TTC549 (cell line): Measurements from ENCODE around the gene AUNIP.
A peak's percentile ranks its signal among the peaks of the same experiment; 100 is the strongest.

Experiments used
- FAIRE-seq: peaks from 2 replicates; lab custom pipeline; 2012; peaks lifted over from hg19 to GRCh38; lab: Jason Lieb, UNC

Gene AUNIP

GRCh38 chr1:25858906-25859789, at the start of gene AUNIP:
AUNIP (minus strand) TSS chr1:25859457; CDS start chr1:25859357, 100 bp downstream.
- FAIRE-seq: no peak

- FAIRE-seq: no peak
Measured at GRCh38 chr1:25909040-25909439, 49.8 kb upstream of the AUNIP start.

DNA sequence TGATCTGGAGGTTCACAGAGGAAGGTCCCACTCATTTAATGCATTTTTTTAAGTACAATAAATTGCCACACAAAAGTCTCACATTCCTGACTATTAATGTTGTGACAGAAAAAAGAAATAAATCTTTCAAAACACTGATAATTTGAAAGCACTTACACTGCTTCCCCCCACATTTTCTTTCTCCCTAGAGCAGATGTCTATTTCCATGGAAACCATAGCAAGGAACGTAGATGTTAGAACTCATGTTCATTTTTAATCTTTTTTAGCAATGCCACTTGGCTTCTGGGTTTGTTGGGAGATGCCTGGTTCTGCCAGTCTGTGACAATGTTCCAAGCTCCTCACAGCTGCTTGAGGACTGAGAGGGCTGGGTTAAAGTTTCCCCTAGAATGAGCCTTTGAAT, 48.9 kb upstream of the AUNIP start:
- FAIRE-seq: no peak

GRCh38 chr1:25907601-25908000, 48.3 kb upstream of the AUNIP start:
- no peak for FAIRE-seq

DNA sequence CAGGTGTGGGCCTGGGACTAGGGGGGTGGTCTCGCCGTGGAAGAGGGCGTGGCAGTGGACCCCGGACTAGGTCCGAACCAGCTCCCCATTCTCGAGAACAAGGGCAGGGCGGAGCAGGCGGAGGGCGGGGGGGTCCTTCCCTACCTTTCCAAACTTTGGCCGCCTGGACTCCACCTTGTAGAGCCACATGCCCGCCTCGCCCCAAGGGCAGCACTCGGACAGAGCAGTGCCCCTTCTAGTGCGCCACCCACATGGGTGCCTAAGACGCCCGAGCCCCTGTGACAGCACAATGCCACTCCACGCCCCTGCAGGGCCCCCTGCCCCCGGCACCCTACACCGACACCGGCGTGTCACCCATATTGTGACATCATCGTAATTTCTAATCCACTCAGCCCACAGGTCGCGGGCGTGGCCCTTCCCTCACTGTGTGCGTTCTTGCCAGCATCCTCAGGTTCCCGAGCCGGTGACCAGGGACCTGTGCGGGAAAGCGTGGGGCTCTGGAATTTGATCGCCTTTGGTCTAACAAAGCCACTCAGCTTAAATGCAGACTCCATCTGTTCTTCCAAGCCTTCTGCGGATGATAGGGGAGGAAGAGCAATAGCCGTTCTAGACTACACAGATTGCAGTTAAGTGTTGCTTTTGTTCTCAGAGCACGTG, 47.5 kb upstream of the AUNIP start:
- no peak for FAIRE-seq

DNA sequence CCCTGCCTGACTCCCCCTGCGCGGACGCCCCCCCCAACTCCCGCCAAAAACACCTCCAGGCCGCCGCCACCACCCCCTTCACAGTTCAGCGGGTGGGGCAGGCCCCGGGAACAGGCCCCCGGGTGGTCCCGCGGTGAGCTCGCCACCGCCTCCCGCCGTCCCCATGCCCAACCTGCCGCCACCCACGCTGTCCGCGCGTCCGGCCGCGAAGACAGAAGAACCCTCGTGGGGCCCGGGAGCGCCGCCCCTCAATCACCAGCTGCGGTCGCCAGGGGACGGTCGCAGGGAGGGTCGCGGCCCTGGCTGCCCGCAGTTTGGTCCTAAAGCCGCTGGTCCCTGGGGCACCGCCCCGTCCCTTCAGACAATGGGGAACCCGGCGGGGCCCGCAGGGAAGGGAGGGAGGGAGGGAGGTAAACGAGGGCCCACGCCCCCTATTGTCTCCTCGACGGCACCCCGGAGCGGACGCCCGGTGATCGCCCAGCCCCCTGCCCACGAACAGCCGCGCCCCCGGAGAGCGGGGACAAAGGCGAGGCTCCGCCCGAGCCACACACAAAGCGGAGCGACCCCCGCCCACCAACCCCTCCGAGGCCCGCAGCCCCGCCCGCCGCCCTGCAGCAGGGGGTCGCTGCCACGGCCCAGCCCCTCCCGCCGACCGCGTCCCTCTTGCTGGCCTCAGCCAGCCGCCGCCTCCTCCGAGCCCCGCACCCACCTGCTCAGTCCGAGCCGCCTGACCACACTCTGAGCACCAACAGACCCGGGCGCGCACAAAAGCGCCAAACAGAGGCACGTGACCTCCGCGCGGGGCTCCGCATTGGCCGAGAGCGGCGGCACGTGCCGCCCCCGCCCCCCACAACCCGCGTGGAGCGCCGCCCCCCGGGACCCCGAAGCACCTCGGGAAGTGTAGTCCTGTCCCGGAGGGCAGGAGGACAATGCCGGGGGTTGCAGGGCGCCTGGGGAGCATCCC, 46.7 kb upstream of the AUNIP start, which contains the start of gene STMN1:
Gene STMN1 (minus strand): TSS at position 740 of the 964 bp plus-strand sequence. CDS start 1,743 bp downstream, outside the sequence.
- FAIRE-seq: no peak

DNA sequence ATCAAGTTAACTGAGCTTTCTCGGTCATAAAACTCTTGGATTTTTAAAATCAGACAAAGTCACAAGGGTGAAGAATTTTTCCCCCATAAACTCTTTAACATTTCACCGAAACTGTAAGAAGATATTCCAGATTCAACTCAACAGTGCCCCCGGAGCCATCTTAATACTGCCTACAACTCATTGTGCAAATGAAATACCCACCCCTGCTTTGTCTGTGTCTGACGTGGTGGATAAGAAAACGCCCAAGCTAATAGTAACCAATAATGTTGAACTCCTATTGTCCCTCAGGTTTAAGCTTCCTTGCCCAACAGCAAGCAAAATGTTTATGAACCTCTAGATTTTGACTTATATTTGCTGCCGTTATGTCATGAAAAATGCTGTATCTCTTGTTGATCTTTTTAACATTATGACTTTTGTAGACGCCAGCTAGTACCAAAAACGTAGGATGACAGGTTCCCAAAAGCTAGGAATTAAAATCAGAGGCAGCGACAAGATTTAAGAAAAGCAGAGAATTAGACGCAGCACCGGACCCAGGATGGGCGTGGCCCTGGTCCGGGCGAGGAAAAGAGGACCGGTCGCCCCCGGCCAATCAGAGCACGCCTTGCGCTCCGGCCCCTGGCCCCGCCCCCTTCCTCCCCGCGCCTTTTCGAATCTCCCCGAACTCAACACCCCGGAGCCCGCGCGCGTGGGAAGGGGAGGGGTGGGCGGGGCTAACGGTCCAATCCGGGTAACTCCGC, 45.9 kb upstream of the AUNIP start:
- no peak for FAIRE-seq

- FAIRE-seq: no peak
Measured at GRCh38 chr1:25903986-25904385, 44.7 kb upstream of the AUNIP start.

DNA sequence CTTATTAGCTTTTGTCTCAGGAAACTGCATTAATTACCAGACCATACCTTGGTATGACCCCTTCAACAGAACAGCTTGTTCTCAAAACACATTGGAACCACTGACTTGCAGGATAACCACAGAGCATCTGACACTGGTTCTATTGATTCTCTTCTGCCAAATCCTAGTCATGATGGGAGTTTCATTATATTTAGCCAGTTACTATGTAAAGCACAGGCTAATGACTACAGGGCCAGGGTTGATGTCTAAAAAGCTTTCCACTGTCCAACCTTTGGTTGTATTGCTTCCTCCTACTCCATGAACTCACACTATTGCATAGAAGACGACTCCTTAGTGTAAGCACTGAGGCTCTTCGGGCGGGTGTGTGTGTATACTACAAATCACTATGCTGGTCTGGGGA, 43.2 kb upstream of the AUNIP start:
- FAIRE-seq: no peak

- no peak for FAIRE-seq
Measured at GRCh38 chr1:25900219-25900618, 41.0 kb upstream of the AUNIP start.

- FAIRE-seq: no peak
Measured at GRCh38 chr1:25899792-25900191, 40.5 kb upstream of the AUNIP start.

GRCh38 chr1:25898223-25899015, 39.2 kb upstream of the AUNIP start:
- FAIRE-seq: no peak

- no peak for FAIRE-seq
Measured at GRCh38 chr1:25897754-25898153, 38.5 kb upstream of the AUNIP start.

- FAIRE-seq: no peak
Measured at GRCh38 chr1:25896266-25896665, 37.0 kb upstream of the AUNIP start.

DNA sequence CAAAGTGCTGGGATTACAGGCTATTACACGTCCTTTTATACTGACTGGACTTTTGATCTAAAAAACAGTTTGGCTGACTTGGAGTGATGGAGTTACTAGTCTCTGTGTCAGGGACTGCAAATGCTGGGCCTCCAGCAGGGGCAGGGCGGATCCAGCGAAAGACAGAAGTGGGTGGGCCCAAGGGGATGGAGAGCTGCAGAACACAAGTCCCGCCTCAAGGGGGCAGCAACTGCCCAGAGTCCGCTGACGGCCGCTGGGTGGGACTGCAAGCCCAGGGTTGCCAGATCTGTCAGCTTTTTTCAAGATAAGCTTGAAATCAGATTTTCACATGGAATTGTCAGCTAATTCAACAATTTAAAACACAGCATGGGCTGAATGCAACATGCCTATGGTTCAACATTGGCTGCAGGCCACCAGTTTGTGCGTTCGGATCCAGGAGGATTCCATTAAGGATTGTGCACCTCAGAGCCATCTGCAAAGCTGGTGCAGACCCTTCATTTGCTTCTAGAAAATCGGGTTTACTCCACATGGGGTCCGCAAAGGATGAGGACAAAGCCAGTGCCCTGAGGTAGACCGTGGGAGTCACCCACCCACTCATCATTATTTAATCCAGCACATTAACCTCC, 36.2 kb upstream of the AUNIP start:
- peak; percentile 78 for FAIRE-seq

DNA sequence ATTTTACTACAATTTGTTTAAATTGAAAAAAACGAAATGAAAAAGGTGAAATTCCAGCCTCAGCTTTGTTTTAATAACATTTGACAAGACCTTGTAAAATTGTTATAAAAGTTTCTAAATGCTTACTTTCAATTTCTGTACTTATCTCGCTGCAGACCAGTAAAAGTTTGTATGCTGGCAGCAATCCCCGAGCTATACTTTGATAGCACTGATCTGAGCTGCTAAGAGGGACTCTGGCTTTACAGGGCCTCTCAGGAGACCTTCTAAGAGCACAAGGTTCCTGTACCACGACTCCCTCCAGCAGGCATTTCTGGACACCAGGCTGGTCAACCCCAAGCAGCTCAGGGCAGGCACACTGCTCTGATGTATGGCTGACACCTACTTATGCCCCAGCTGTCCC, 33.9 kb upstream of the AUNIP start:
- FAIRE-seq: peak; percentile 25

DNA sequence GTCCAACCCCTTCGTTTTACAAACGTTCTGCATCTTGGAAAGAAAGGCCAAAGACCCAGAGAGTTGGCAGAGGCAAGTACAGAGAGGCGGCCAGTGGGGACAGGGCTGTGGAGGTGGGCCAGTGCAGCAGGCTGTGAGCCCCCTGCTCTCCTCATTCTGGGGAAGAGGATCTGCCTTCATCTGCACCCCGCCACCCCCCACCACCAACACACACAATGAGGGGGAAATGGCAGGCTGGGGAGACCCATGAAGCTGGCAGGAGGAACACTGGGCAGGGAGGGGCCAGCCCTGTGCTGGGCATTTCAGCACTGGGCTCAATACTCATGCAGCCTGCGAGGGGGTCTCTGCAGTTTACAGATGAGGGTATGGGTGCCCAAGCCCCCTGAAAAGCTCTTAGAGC, 32.3 kb upstream of the AUNIP start:
- FAIRE-seq: no peak

GRCh38 chr1:25890239-25891034, 31.2 kb upstream of the AUNIP start:
- FAIRE-seq: no peak

DNA sequence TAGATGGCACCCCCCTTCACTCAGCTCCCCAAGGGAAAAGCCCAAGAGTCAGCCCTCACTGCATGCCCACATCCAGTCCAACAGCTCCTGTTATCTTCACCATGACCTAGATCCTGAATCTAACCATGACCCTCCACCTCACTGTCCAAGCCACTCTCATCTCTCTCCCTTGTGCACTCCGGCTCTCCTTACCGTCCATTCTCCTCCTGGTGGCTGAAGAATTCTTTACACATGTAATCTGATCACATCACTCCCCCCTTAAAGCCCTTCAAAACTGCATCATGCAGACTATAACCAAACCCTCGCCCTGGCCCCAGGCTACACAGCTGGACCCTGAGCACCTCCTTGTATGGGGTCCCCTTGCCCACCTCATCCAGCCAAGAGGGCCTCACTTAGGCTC, 30.2 kb upstream of the AUNIP start:
- no peak for FAIRE-seq
